K562 (cell line): ENCODE results near the gene SCYL1. TPM values are rescaled to one million over a fixed set of nuclear protein-coding genes. Genes with fewer than 3 reads are reported as not detected.
A peak's percentile ranks its signal among the peaks of the same experiment; 100 is the strongest.

Experiments
- BRD4 ChIP-seq: fragments of 200-600 bp; sonication (generic); IDR thresholded peaks from 2 replicates; pipeline ENCODE4 v1.6.1; 2017; ENCODE audit warnings: inconsistent platforms
- ELF4 ChIP-seq: fragments of 450-650 bp; formaldehyde crosslinking; IDR thresholded peaks from 2 replicates; pipeline ENCODE4 v1.4.0; 2022; ENCODE audit warnings: missing genetic modification characterization
- FOXP1 ChIP-seq: sonication (generic); formaldehyde crosslinking; IDR thresholded peaks from 2 replicates; pipeline ENCODE4 v1.8.0; 2022; ENCODE audit warnings: mild to moderate bottlenecking, missing genetic modification reagents
- FOXP4 ChIP-seq: sonication (generic); formaldehyde crosslinking; IDR thresholded peaks from 2 replicates; pipeline ENCODE4 v1.8.0; 2022; ENCODE audit warnings: mild to moderate bottlenecking, missing genetic modification reagents, borderline replicate concordance
- FUS ChIP-seq: fragments of 200-400 bp; formaldehyde crosslinking; optimal IDR thresholded peaks from 2 replicates; pipeline ENCODE3; 2017; ENCODE audit warnings: low read depth, low read length
- LARP7 ChIP-seq: fragments of 450-650 bp; IDR thresholded peaks from 2 replicates; pipeline ENCODE4 v1.6.1; 2016
- MEF2D ChIP-seq: conservative IDR thresholded peaks from 2 replicates; pipeline ENCODE4 v1.6.1; 2016; ENCODE audit warnings: low read depth, missing genetic modification characterization, missing compliant biosample characterization
- MITF ChIP-seq: IDR thresholded peaks from 2 replicates; pipeline ENCODE4 v1.6.1; 2014; ENCODE audit warnings: antibody characterized with exemption
- MLX ChIP-seq, 2 experiments: fragments of 450-650 bp in 1 of 2; sonication (generic) in 1 of 2; formaldehyde crosslinking; conservative IDR thresholded peaks; 2 replicates each; pipeline versions ENCODE4 v1.4.0 to v1.8.1; 2020 to 2022; ENCODE audit warnings: mild to moderate bottlenecking in 1 of 2, missing genetic modification reagents in 1 of 2
- NCOA6 ChIP-seq: fragments of 450-650 bp; IDR thresholded peaks from 2 replicates; pipeline ENCODE4 v1.6.1; 2017; ENCODE audit warnings: mild to moderate bottlenecking
- NEUROD1 ChIP-seq: fragments of 150-350 bp; IDR thresholded peaks from 2 replicates; pipeline ENCODE4 v1.6.1; 2014; ENCODE audit warnings: borderline replicate concordance, low read length, low read depth; ENCODE audit not compliant: partially characterized antibody
- PHB2 ChIP-seq: fragments of 450-650 bp; IDR thresholded peaks from 2 replicates; pipeline ENCODE4 v1.6.1; 2017; ENCODE audit warnings: low read depth
- RBM14 ChIP-seq: fragments of 200-400 bp; formaldehyde crosslinking; IDR thresholded peaks from 2 replicates; pipeline ENCODE4 v1.6.1; 2018; ENCODE audit warnings: low read depth, mild to moderate bottlenecking, low read length, moderate library complexity, borderline replicate concordance; ENCODE audit not compliant: insufficient read depth
- RHOXF2B ChIP-seq: fragments of 250-450 bp; sonication (Bioruptor Pico); conservative IDR thresholded peaks from 2 replicates; pipeline ENCODE4 v1.5.1; 2021
- SIN3B ChIP-seq: fragments of 450-650 bp; IDR thresholded peaks from 2 replicates; pipeline ENCODE4 v1.6.1; 2017; ENCODE audit warnings: low read depth, mild to moderate bottlenecking, moderate library complexity
- SREBF2 ChIP-seq: sonication (generic); formaldehyde crosslinking; IDR thresholded peaks from 2 replicates; pipeline ENCODE4 v1.4.0; 2020; ENCODE audit warnings: mild to moderate bottlenecking, missing genetic modification reagents
- TRIM25 ChIP-seq: fragments of 450-650 bp; IDR thresholded peaks from 2 replicates; pipeline ENCODE4 v1.7.0; 2016; ENCODE audit warnings: borderline replicate concordance
- XRCC3 ChIP-seq: fragments of 450-650 bp; IDR thresholded peaks from 2 replicates; pipeline ENCODE4 v1.6.1; 2017; ENCODE audit warnings: mild to moderate bottlenecking, moderate library complexity
- ZEB2 ChIP-seq: fragments of 450-650 bp; IDR thresholded peaks from 2 replicates; pipeline ENCODE4 v1.6.1; 2016
- ZFPM2 ChIP-seq: fragments of 250-450 bp; sonication (Bioruptor Pico); IDR thresholded peaks from 2 replicates; pipeline ENCODE4 v1.5.1; 2022; ENCODE audit warnings: mild to moderate bottlenecking
- ZNF143 ChIP-seq: sonication (generic); formaldehyde crosslinking; IDR thresholded peaks from 2 replicates; pipeline ENCODE4 v1.9.0; 2022; ENCODE audit warnings: mild to moderate bottlenecking, missing genetic modification reagents
- ZNF212 ChIP-seq: fragments of 450-650 bp; formaldehyde crosslinking; IDR thresholded peaks from 2 replicates; pipeline ENCODE4 v1.4.0; 2020; ENCODE audit warnings: mild to moderate bottlenecking
- ZNF24 ChIP-seq: fragments of 450-650 bp; IDR thresholded peaks from 2 replicates; pipeline ENCODE4 v1.6.1; 2016
- ZNF696 ChIP-seq: fragments of 250-450 bp; sonication (Bioruptor Pico); conservative IDR thresholded peaks from 2 replicates; pipeline ENCODE4 v1.4.0; 2020; ENCODE audit warnings: mild to moderate bottlenecking, moderate library complexity
- ZNF75A ChIP-seq: fragments of 450-650 bp; formaldehyde crosslinking; IDR thresholded peaks from 2 replicates; pipeline ENCODE4 v1.4.0; 2020; ENCODE audit warnings: mild to moderate bottlenecking
- ZSCAN29 ChIP-seq: fragments of 450-650 bp; IDR thresholded peaks from 2 replicates; pipeline ENCODE4 v1.6.1; 2017
- polyA plus RNA-seq, 8 experiments: library from polyadenylated mRNA; depleted of rRNA in 4 of 8; stranded (reverse) in 5 of 8; unstranded in 3 of 8; fragments of >200 nt; fragmentation: Nextera tagmentation in 2 of 8; fragmentation: Illumina TruSeq in 1 of 8; extraction: Ambion mirVana in 2 of 8; extraction: Trizol in 1 of 8; gene quantifications; 2 replicates each; pipeline versions ENCODE4 v1.2.1 to v1.2.3, GENCODE V29; 2011 to 2014; ENCODE audit warnings: inconsistent platforms in 1 of 8, missing spikeins in 1 of 8
- total RNA-seq, 7 experiments: library from RNA; depleted of rRNA in 6 of 7; stranded (reverse); fragments of >200 nt in 6 of 7; fragmentation: Illumina TruSeq in 2 of 7; extraction: Trizol in 2 of 7; gene quantifications; 2 replicates each; pipeline versions ENCODE4 v1.2.1 to v1.2.3, GENCODE V29; 2011 to 2021; ENCODE audit warnings: low replicate concordance in 1 of 7

Gene SCYL1
- total and polyA plus RNA-seq, 9 of the 15 experiments (the other 6 are each of a cell fraction or from before 2014, with no cell fraction given): 1.9 to 145 (median 57.6) TPM

GRCh38 chr11:65502274-65502554 is 22.7 kb upstream of the SCYL1 start (continued):
- TF ChIP-seq SREBF2 (CRISPR knock-in tag): no peak
- no peak for TF ChIP-seq ZNF24
- no peak for TF ChIP-seq MLX (CRISPR knock-in tag; conservative IDR thresholded peaks at IDR 0.05)
- no peak for TF ChIP-seq LARP7
- TF ChIP-seq PHB2: no peak
- TF ChIP-seq ZEB2: no peak
- no peak for TF ChIP-seq NCOA6
- no peak for TF ChIP-seq XRCC3
- no peak for TF ChIP-seq MITF
- no peak for TF ChIP-seq RHOXF2B (CRISPR knock-in tag)
- TF ChIP-seq RBM14: no peak
- no peak for TF ChIP-seq TRIM25
- no peak for TF ChIP-seq FOXP1 (CRISPR knock-in tag)
- no peak for TF ChIP-seq ZNF696 (CRISPR knock-in tag)
- TF ChIP-seq ZSCAN29: no peak
- TF ChIP-seq ZNF212 (CRISPR knock-in tag): no peak
- no peak for TF ChIP-seq ZNF143 (CRISPR knock-in tag)
- TF ChIP-seq BRD4: no peak
- no peak for TF ChIP-seq NEUROD1
- no peak for TF ChIP-seq FOXP4 (CRISPR knock-in tag)
- TF ChIP-seq FUS: peak; percentile 98
- TF ChIP-seq SIN3B: no peak
- no peak for TF ChIP-seq ZNF75A
- no peak for TF ChIP-seq ELF4 (CRISPR knock-in tag)
- no peak for TF ChIP-seq ZFPM2
- no peak for TF ChIP-seq MEF2D (tag)
